WTC11 (cell line): Measurements from ENCODE around the gene HIPK2. TPM values are rescaled to one million over a fixed set of nuclear protein-coding genes. Genes with fewer than 3 reads are reported as not detected.

Experiments used
- ATAC-seq: fragments of 200-7000 bp; cut with Tn5 transposase; 2 replicates; pipeline ENCODE4 v1.10.0; 2021; ENCODE audit warnings: mild to moderate bottlenecking, moderate library complexity
- CTCF ChIA-PET: fragments of 300-600 bp; sonication (Branson Sonifier 250); formaldehyde crosslinking; loops from one replicate; lab custom pipeline; 2021; ENCODE audit warnings: antibody characterized with exemption; lab: Charles Lee
- POLR2A ChIA-PET: fragments of 350-600 bp; sonication (Branson Sonifier 250); formaldehyde crosslinking; loops from one replicate; lab custom pipeline; 2021; ENCODE audit warnings: antibody characterized with exemption; lab: Charles Lee
- DNase-seq: peaks from one replicate; pipeline ENCODE4 v3.0.0; 2021; ENCODE audit warnings: low spot score
- H3K27ac Mint-ChIP-seq: 2 replicates; pipeline ENCODE4 v1.8.0; 2021; ENCODE audit warnings: mixed read lengths
- H3K27me3 Mint-ChIP-seq: 2 replicates; pipeline ENCODE4 v1.8.0; 2021; ENCODE audit warnings: low read depth, mild to moderate bottlenecking, moderate library complexity, mixed read lengths
- H3K36me3 Mint-ChIP-seq: 2 replicates; pipeline ENCODE4 v1.8.0; 2021; ENCODE audit warnings: mixed read lengths
- H3K4me1 Mint-ChIP-seq: 2 replicates; pipeline ENCODE4 v1.8.0; 2022; ENCODE audit warnings: mixed read lengths
- H3K4me3 Mint-ChIP-seq: 2 replicates; pipeline ENCODE4 v1.8.0; 2021; ENCODE audit warnings: mild to moderate bottlenecking, moderate library complexity, mixed read lengths
- H3K9me3 Mint-ChIP-seq: 2 replicates; pipeline ENCODE4 v1.8.0; 2021; ENCODE audit warnings: mixed read lengths
- AFF4 ChIP-seq: sonication (generic); formaldehyde crosslinking; IDR thresholded peaks from 2 replicates; pipeline ENCODE4 v1.8.1; 2023; ENCODE audit warnings: mild to moderate bottlenecking, missing genetic modification reagents, borderline replicate concordance
- ATF6 ChIP-seq: sonication (generic); formaldehyde crosslinking; IDR thresholded peaks from 2 replicates; pipeline ENCODE4 v1.8.1; 2023; ENCODE audit warnings: mild to moderate bottlenecking, missing genetic modification reagents
- CBFB ChIP-seq: sonication (generic); formaldehyde crosslinking; IDR thresholded peaks from 2 replicates; pipeline ENCODE4 v1.8.1; 2022; ENCODE audit warnings: mild to moderate bottlenecking, low read depth, missing genetic modification reagents
- ELF4 ChIP-seq: sonication (generic); formaldehyde crosslinking; IDR thresholded peaks from 2 replicates; pipeline ENCODE4 v1.8.1; 2022; ENCODE audit warnings: low read depth, mild to moderate bottlenecking, moderate library complexity, missing genetic modification reagents
- EMX1 ChIP-seq: fragments of 250-450 bp; sonication (Bioruptor Pico); IDR thresholded peaks from 2 replicates; pipeline ENCODE4 v1.8.0; 2021; ENCODE audit warnings: mild to moderate bottlenecking
- ETV6 ChIP-seq: sonication (generic); formaldehyde crosslinking; IDR thresholded peaks from 2 replicates; pipeline ENCODE4 v1.8.1; 2022; ENCODE audit warnings: mild to moderate bottlenecking, missing genetic modification reagents
- KAT7 ChIP-seq: sonication (generic); formaldehyde crosslinking; IDR thresholded peaks from 2 replicates; pipeline ENCODE4 v1.8.1; 2023; ENCODE audit warnings: missing genetic modification reagents, mild to moderate bottlenecking, borderline replicate concordance
- MXD4 ChIP-seq: fragments of 250-450 bp; sonication (Bioruptor Pico); IDR thresholded peaks from 2 replicates; pipeline ENCODE4 v1.8.0; 2021; ENCODE audit warnings: mild to moderate bottlenecking, moderate library complexity, borderline replicate concordance
- NR1H2 ChIP-seq: sonication (generic); formaldehyde crosslinking; IDR thresholded peaks from 2 replicates; pipeline ENCODE4 v1.9.0; 2021; ENCODE audit warnings: mild to moderate bottlenecking, moderate library complexity, missing genetic modification reagents
- PREB ChIP-seq: sonication (generic); formaldehyde crosslinking; IDR thresholded peaks from 2 replicates; pipeline ENCODE4 v1.8.1; 2022; ENCODE audit warnings: mild to moderate bottlenecking, missing genetic modification reagents, moderate library complexity, borderline replicate concordance
- SP1 ChIP-seq: sonication (generic); formaldehyde crosslinking; conservative IDR thresholded peaks from 2 replicates; pipeline ENCODE4 v1.8.1; 2022; ENCODE audit warnings: missing genetic modification reagents
- TCF7 ChIP-seq: sonication (generic); formaldehyde crosslinking; IDR thresholded peaks from 2 replicates; pipeline ENCODE4 v1.8.0; 2022; ENCODE audit warnings: mild to moderate bottlenecking, low read depth, missing genetic modification reagents, moderate library complexity
- TEAD1 ChIP-seq: sonication (generic); formaldehyde crosslinking; IDR thresholded peaks from 2 replicates; pipeline ENCODE4 v1.8.0; 2022; ENCODE audit warnings: mild to moderate bottlenecking, missing genetic modification reagents
- ZNF121 ChIP-seq: sonication (generic); formaldehyde crosslinking; IDR thresholded peaks from 2 replicates; pipeline ENCODE4 v1.8.0; 2023; ENCODE audit warnings: missing genetic modification reagents
- ZNF232 ChIP-seq: sonication (generic); formaldehyde crosslinking; IDR thresholded peaks from 2 replicates; pipeline ENCODE4 v1.8.0; 2022; ENCODE audit warnings: mild to moderate bottlenecking, missing genetic modification reagents
- ZNF512 ChIP-seq: sonication (generic); formaldehyde crosslinking; IDR thresholded peaks from 2 replicates; pipeline ENCODE4 v1.8.1; 2022; ENCODE audit warnings: missing genetic modification reagents, borderline replicate concordance
- ZNF532 ChIP-seq: fragments of 250-450 bp; sonication (Bioruptor Pico); IDR thresholded peaks from 2 replicates; pipeline ENCODE4 v1.9.0; 2021; ENCODE audit warnings: mild to moderate bottlenecking, borderline replicate concordance
- total RNA-seq: library from RNA; stranded (reverse); gene quantifications from 3 replicates; pipeline ENCODE4 v1.2.3, GENCODE V29; 2021

Gene HIPK2
- total RNA-seq, 1 experiment from 2014 or later: 25.3 TPM

- TF ChIP-seq AFF4 (CRISPR knock-in tag) (no peak), ATF6 (CRISPR knock-in tag) (no peak), ETV6 (CRISPR knock-in tag) (no peak), TCF7 (CRISPR knock-in tag) (no peak), PREB (CRISPR knock-in tag) (no peak), CBFB (CRISPR knock-in tag) (no peak)
Measured at GRCh38 chr7:139639563-139639962, 138.2 kb downstream of the HIPK2 start (continued).

- POLR2A ChIA-PET: interaction anchor here (0.5 kb wide), 1 partner anchor 276 kb away, joined by 3 read pairs; the partner anchor contains the start of gene LUC7L2
- peaks cover 4% of the 10 kb centered on the region; the same call in 1 of the 2 replicates for H3K9me3 Mint-ChIP-seq
- no peak overlapping the region for H3K4me3 Mint-ChIP-seq
- ATAC-seq (no peak), DNase-seq (no peak)
- no peaks in the 10 kb centered on the region for H3K27me3 Mint-ChIP-seq
- no peaks in the 10 kb centered on the region for H3K4me1 Mint-ChIP-seq
- H3K27ac Mint-ChIP-seq: peak overlapping the region; percentile 35; the same call in 1 of the 2 replicates
- CTCF ChIA-PET: no interaction called here
- peaks cover 4% of the 10 kb centered on the region for H3K36me3 Mint-ChIP-seq
- TF ChIP-seq SP1 (no peak), CBFB (CRISPR knock-in tag) (no peak), ELF4 (CRISPR knock-in tag) (no peak), NR1H2 (no peak), MXD4 (CRISPR knock-in tag) (no peak), ZNF121 (no peak), ZNF532 (CRISPR knock-in tag) (no peak), ZNF512 (CRISPR knock-in tag) (no peak), EMX1 (CRISPR knock-in tag) (no peak), PREB (CRISPR knock-in tag) (no peak), TEAD1 (CRISPR knock-in tag) (no peak), ZNF232 (CRISPR knock-in tag) (no peak), KAT7 (CRISPR knock-in tag) (no peak), TCF7 (CRISPR knock-in tag) (no peak)
Measured at GRCh38 chr7:139635526-139636302, 142.1 kb downstream of the HIPK2 start.
